ENCODE results near the gene EIF6.
A peak's percentile ranks its signal among the peaks of the same experiment; 100 is the strongest.
"Not testable (repeated sequence)": the region's sequence is repeated elsewhere in the genome, so short reads cannot be mapped to it uniquely, and the experiment has no call there.

The EIF6 gene

GRCh38 chr20:35284267-35284991 is at the start of gene EIF6:
Gene EIF6, minus strand, starts transcription at chr20:35284772. Its CDS starts 285 bp downstream, at chr20:35284487.
- DNase-seq (ENCODE audit: low read depth, low spot score), result peak; percentile 94

- DNase-seq (ENCODE audit: low read depth, low spot score), result no peak
Measured at GRCh38 chr20:35333606-35334005, 49.0 kb upstream of the EIF6 start.

- DNase-seq (ENCODE audit: low read depth, low spot score), result no peak
Measured at GRCh38 chr20:35332540-35333200, 48.1 kb upstream of the EIF6 start.

- DNase-seq (ENCODE audit: low read depth, low spot score), result peak; percentile 85
Measured at GRCh38 chr20:35329435-35330139, 45.0 kb upstream of the EIF6 start.

GRCh38 chr20:35328689-35329088 is 44.1 kb upstream of the EIF6 start:
- DNase-seq (ENCODE audit: low read depth, low spot score), result no peak

- DNase-seq (ENCODE audit: low read depth, low spot score), result no peak
Measured at GRCh38 chr20:35328095-35328685, 43.6 kb upstream of the EIF6 start.

GRCh38 chr20:35327074-35327976 is 42.8 kb upstream of the EIF6 start:
- no peak for DNase-seq (ENCODE audit: low read depth, low spot score)

GRCh38 chr20:35326740-35327073 is 42.1 kb upstream of the EIF6 start:
- DNase-seq (ENCODE audit: low read depth, low spot score), result no peak

GRCh38 chr20:35326021-35326739 is 41.6 kb upstream of the EIF6 start:
- DNase-seq (ENCODE audit: low read depth, low spot score), result no peak

GRCh38 chr20:35325401-35325800 is 40.8 kb upstream of the EIF6 start:
- no peak for DNase-seq (ENCODE audit: low read depth, low spot score)

GRCh38 chr20:35320396-35321126 is 36.0 kb upstream of the EIF6 start:
- DNase-seq (ENCODE audit: low read depth, low spot score), result peak; percentile 48

- DNase-seq (ENCODE audit: low read depth, low spot score), result no peak
Measured at GRCh38 chr20:35319871-35320197, 35.3 kb upstream of the EIF6 start.

GRCh38 chr20:35319192-35319870 is 34.8 kb upstream of the EIF6 start:
- no peak for DNase-seq (ENCODE audit: low read depth, low spot score)

- DNase-seq (ENCODE audit: low read depth, low spot score), result peak; percentile 10
Measured at GRCh38 chr20:35318502-35319157, 34.1 kb upstream of the EIF6 start.

- DNase-seq (ENCODE audit: low read depth, low spot score), result no peak
Measured at GRCh38 chr20:35317416-35318210, 33.0 kb upstream of the EIF6 start.

- DNase-seq (ENCODE audit: low read depth, low spot score), result no peak
Measured at GRCh38 chr20:35316086-35316485, 31.5 kb upstream of the EIF6 start.

- DNase-seq (ENCODE audit: low read depth, low spot score), result not testable (repeated sequence)
Measured at GRCh38 chr20:35315632-35316020, 31.1 kb upstream of the EIF6 start.

Data from ELF-1 (cell line).